Activated CD4-positive, CD25-positive, alpha-beta regulatory T cell treated with anti-CD3 and anti-CD28 coated beads, Interleukin-2, amount 50 U/mL, for 24 hours (primary cell): ENCODE data around the gene ZEB2.

Experiments used
- ATAC-seq, 2 donors: fragments of 150-1000 bp; cut with Tn5 transposase; one replicate each; pipeline ENCODE4 v1.10.0; 2021; ENCODE audit warnings: mild to moderate bottlenecking in 1 of 2, moderate library complexity in 1 of 2

Gene ZEB2

DNA sequence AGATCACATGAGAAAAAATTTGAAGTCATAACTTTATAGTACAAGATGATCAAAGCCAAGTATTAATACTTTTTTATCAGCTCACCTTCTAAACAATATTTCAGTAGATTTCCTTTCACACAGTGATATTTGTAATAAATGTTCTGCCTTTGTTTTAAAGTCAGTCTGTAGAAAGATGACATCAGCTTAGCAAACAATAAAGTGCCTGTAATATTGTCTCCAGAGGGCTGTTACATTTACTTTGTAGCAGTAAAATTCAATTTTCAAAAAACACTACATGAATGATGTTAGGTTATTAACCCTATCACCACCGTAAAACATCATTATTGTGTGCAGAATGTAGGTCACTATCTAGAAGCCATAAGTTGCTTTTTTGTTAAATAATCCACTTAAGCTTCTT is 49.6 kb downstream of the ZEB2 start:
- ATAC-seq = no peak

DNA sequence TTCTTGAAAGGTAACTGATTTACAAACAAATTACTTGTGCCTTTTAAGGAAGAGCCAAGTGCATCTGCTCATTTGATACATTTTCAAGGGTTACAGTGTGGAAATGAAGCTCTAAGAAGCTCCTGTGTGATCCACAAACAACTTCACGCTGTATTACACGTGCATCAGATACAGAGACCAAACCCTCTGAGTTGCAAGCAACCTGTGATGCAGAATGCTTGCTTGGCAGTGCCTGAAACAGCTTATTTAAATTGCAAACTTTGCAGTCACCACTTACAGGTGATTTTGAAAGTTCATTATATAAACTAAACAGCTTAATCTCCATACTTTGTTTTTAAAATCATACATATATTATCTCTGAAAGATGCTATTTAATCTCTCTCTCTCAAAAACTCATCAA is 50.1 kb downstream of the ZEB2 start:
- ATAC-seq = no peak

DNA sequence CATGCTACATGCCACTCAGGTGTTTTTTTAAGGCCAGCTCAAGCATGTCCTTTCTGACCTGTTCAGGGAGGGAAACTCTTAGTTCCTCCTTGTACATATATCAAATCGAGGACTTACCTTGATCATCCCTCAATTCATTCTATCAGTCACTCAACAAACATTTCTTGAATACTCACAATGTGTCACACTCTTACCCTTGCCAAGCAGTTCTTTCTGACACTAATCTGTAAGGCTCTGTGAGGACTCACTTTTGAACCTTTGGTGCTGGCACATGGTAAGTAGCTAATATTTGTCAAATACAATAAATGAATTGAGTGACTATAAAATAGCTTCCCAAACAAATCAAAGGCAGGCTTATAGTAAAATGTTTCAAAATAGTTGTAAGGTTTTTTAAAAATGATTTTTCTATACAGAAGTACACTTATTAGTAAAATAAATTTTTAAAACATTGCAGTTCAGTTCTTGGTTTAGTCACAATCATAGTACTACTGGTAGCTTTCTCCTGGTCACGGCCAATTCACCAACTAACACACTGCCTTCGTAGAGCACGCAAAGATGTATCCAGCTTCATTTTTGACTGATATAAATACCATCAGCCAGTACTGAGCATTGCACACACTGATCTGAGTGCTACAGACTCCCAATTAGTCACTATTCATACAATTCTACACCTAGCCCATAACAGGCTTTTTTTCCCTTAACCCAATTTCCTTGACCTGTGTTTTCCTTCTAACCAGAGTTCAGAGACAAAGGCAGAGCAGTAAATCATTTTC is 50.9 kb downstream of the ZEB2 start:
- ATAC-seq = no peak

DNA sequence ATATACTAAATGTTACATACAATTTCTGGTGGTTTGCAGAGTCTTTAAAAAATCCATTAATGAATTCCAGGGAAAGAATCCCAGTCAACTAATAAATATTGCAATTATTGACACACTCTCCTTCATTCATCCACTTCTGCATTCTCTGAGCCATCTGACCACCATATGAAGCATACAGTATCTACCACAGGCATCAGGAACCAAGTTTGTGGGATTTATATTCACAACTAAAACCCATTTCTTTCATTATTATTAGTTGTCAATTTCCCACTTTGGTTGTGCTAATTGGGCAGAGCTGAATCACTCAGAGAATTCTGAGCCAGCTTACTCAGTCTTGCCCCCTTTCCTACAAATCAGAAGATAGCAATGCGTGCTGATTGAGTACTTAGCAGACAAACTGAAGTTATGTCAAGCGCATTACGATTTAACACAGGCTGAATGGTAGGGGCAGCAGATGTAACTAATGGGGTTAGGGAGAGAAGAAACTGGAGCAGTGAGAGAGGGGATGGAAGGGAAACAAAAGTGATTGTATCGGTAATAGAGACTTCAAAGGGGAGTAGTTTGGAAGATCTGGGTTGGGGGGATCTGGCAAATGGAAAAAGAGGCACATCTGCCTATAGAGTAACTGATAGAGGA is 52.3 kb downstream of the ZEB2 start:
- ATAC-seq = no peak

DNA sequence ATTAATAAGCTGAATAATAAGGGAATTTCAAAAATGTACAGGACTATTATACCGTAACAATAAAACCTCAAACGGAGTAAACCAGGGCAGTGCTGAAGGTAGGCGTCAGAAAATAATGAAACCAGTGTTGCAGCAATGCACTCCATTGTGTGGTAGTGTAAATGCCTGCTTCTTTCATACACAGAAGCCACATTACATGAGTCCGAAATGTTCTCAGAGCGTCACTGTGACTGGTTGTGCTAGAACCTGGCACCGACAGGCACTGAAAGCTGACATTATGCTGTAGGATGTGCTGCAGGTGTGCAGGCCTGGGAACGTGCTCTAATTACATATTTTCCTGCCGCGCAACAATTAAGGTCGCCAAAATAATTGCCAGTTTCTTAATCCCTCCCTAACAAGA is 53.3 kb downstream of the ZEB2 start:
- ATAC-seq = no peak

DNA sequence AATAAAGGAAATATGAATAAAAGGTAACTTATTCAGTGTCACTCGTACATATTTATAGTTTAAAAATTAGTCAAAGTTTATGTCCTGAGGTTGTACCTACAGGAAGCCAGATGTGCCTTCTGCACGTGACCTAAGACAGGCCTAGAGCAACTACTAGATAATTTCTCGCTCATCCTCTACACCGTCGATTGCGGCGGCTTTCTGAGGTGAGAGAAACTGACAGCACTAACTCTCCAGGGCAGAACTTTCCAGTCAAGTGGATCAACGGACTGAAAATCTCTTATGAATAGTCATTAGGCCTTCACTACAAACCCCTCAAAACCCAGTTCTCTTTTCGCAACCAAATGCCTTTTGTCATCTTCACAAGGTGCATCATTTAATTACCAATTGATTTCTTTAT is 54.2 kb downstream of the ZEB2 start:
- no peak for ATAC-seq

DNA sequence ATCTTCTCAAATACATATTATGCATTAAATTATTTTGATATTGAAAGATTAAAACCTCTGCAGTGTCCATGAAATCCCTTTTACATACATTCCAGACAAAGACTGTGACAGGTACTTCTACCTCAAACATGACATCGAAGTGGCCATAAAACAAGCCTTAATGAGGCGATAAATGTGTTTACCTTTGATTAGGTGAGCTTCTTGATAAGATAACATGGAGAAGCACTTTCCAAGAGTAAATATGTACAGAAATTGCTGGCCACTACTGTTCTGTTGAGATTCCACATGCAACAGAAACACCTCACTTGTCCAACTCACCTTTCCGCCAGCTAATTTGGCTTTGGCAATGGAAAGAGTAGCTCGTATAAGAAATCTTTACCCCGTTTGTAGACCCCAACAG is 55.2 kb downstream of the ZEB2 start:
- ATAC-seq = no peak

DNA sequence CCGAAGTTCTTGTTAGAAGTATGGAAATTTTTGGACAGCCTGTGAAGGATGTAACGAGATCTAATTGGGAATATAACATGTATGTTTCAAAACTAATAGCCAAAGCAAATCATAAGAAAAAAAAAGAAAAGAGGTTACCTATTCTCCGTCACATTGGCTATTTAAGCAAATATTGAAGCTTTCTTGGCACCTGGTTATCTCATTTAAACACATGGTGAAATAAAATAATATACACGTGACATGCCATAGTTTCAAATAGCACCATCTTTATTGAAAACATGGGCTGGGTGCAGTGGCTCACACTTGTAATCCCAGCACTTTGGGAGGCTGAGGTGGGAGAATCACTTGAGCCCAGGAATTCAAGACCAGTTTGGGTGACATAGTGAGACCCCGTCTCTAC is 56.7 kb downstream of the ZEB2 start:
- no peak for ATAC-seq

DNA sequence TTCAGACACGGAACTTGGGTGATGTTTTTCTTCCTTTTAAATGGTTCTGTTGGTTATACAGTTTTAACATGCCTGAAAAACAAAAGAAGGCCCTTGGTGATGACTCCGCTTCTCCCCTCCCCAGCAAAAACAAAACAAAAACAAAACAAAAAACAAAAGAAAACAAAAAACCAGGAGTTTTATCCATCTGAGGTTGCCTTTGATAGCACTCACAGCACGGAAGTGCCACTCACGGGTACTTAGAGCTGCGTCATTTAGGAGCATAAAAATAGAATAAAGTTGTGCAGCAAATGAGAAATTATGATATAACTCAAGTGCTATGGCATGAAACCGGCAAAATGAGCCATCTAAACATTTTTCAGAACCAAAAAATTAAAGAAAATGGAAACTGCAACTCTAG is 57.7 kb downstream of the ZEB2 start:
- ATAC-seq = no peak

DNA sequence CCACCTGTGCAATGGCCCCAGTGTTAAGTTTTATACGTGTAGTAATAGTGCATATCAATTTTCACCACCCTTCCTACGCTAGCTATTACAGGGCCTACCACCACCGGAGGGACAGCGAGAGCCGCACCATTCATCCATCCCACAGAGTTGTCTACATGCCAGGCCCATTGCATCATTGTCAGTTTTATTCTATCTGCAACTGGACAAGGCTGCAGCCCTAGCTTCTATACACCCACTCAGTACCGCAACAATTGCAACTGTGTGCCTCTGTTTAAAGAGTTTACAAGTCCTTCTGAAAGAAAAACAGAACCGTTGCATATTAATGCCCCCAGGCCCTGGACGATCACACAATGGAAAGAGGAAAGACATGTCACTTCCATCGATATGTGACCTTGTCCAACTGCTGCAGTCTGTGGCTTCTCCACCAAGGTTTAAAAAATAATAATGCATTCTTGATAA is 58.6 kb downstream of the ZEB2 start:
- no peak for ATAC-seq

DNA sequence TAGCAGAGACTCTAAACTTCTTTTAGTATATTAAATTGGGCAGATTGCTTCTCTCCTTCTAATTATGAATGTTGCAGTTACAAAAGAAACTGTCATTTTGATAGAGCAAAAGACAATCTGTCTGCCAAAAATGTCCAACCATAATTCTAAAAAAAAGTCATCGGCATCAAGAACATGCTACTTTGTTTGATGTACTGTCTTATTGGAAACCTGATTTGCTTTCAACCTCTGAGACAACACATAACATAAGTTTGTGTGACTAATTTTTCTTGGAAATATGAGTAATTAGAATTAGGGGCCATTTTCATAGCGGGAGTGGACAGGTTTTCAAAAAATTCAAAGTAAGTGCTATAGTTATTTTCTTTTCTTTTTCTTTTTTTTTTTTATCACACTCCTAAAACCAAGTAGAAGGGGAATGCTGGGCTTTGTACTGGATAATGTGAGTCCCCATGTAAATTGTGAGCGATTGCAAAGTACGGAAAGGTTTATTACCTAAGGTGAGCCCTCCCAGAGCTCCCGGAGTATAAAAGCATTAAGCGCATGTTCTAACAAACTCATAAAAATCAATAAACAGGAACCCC is 59.1 kb downstream of the ZEB2 start:
- ATAC-seq = no peak

DNA sequence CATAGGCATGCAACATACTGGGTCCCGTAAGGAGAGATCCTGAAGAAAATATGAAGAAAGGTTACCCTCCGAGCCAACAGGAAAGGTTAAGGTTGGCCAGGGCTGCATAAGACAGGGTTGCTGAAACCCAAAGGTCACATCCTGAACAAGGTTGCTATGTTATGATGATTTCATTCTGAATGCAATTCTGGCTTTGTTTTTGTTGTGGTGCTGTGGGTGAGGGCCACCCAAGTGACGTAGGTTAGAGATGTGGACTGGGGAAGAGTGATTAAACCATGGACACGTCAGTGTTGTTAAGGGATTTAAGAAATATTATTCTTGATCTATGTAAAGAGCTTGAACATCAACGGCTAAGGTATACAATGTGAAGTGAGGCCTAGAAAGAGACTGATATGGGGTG is 60.0 kb downstream of the ZEB2 start:
- ATAC-seq = peak; percentile 53 to 62

DNA sequence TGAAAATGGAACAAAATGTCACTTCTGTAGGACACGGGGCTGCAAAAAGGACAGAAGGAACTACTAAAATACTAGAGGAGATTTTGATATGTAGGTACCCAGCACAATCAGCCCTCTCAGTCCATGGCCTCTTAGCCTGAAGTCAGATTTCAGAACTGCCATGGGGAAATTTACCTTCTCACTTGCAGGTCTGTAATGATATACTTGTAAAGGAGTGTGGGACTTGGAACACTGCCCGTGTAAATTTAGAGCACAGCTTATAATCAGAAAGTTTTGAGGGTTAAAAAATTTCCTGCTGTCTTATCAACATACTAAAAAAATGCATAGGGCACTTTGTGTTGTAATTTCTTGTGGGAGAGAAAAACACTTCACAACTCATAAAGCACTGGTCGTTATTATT is 60.6 kb downstream of the ZEB2 start:
- ATAC-seq = no peak

DNA sequence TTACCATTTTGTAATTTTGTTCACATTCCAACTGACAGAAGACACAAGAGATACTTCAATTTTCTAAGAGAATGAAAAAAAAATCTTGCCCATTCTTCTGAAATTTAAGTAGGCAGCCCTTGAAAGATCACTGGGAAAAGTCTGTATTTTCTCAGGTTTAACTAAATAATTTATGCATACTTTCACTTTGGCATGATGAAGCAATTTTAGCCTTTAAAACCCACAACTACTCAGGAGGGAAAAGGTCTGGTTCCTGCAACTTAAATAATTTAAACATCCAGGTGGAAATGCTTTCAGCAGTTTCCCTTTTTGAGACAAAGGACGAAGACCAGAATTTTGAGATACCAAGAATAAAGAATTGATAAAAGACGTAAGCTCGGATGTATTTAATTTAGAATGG is 61.4 kb downstream of the ZEB2 start:
- no peak for ATAC-seq

DNA sequence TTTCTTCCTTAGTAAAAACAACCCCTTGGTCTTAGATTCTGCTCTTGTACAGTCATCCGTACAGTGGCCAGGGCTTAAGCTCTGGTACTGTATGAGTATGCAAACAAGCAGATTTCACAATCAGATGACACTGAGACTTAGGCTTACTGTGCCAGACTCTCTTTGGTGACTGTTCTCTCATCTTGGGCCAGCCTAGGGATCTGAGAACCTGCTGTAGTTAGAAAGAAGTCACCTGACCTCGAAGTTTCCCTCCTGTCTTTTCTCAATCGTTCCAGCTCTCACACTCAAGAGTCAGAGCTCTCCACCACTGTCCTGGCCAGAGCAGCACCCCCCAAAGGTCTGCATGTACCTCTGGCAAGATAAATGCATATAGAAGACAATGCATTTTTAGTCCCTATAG is 63.2 kb downstream of the ZEB2 start:
- ATAC-seq = peak; percentile 41 to 52

DNA sequence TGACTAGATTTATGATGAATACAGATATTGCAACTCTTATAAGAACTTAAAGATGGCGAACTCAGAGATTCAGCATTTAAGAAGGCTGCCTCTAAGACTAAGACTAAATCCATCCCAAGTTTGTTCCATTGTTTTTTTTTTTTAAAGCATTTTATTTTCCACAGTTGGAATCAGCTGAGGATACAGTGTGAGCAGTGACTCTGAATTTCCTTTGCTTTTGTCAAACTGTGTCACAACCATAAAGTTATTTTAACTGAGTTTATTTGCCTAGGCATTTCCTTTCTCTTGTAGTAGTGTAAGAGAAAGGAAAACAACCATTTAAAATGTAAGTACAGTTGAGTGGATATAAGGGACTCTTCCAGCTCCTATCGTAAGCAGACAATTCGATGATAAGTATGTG is 63.9 kb downstream of the ZEB2 start:
- ATAC-seq = no peak

DNA sequence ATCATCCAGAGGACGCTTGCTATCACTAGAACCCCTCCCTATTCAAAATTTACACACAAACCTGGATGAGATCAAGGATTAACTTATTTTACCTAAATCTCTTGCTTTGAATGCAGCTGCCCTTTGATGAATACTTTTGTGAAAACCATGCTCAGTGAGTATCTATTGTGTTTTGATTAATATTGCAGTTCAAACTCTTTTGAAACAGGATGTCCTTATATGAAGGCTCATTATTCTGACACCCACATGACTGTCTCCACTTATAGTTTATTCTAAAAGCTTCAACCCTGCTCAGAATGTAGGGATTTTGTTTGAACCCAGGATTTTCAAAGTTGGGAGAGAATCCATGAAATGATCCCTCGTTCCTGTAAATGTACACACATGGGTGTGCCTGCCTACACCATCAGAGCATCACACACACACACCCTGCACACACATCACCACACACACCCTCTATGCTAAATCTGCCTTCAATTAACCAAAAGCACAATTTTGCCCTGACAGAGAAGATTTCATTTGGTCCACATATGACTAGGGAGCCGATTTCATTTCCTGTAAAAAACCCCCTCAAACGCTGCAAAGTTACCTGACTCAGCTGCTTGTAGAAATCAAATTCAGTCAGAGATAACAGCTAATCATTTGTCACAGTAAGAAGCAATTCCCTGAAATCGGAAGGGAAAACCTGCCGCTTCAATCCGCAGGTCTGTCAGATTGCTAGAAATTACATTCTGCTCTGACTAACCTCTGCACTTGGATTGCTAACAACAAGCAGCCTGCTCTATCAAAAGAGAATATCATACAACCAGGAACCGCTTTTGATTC is 65.2 kb downstream of the ZEB2 start:
- peak; percentile 80 to 85 for ATAC-seq

DNA sequence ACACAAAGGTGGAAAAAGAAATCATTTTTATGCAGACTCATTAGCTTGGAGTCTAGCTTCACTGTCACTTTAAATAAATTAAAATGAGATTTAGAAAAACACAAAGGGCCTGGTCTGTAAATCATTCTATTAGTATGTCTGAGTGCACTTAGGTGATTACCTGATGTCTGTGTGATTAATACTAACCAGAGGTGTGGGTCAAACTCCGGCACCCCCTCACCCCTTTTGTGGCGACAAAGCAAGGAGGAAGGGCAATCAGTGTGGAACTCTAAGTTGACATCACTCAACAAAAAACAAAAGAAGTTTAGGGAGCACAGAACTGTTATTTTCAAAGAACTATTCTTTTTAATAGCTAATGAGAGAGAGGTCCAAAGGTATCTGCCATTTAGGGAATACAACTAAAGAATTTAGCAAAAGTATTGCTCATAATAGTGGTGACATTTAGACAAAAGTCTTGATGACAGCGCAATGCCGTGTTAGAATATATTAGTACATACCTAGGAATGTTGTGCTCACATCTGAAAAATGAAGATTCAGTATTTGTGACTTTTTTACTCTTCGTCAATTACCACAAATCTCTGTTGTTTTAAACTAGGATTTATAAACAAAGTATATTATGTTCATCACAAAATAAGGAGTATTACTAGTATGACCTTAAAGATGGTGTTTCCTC is 66.3 kb downstream of the ZEB2 start:
- no peak for ATAC-seq

DNA sequence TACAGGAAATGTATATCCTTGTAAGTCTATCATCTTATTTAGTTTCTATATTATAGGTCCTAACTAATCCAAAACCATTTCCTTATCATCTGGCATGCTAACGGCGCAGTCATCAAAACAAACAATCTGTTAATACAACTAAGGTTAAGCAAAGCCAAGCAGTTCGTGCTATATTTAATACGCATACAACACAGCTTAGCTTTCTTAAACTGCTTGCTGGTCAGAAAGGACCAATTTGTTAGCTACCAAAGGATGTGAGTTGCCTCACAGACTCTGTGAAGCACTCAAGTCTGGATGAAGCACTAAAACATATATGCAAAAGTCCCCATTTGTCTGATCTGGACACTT is 67.0 kb downstream of the ZEB2 start:
- no peak for ATAC-seq

DNA sequence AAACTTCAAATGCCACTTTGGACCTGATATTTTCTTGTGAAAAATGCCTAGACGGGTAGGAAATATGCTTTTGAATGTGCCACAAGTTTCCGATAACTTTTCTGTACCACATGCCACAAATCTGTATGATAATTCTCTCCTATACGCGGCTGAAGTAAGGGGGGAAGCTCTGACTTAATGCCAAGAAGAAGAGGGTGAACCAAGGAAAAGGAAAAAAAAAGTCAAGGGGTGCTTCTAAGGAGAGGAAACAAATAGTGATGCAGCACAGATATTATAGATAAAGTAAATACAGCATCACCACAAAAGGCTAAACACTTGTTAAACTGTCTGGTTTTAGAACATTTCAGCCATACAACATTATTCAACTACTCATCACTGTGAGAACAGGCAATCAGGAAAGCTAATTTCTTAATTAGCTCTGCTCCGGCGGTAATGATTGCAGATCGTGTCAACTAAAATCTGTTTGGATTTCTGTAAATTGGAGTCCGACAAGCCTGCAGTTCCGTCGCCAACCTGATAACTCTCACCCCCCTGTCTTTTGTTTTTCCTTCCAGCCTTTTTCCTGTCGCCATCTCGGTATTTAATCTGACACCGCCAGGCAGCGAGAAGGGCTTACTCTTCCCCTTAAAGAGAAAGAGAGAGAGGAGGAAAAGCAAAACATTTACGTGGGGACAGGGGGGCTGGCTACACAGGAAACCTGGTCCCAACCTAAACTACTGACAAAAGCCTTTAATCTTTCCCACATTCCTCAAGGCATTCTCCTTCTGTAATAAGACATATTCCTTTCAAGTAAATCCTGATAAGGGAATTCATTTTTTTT is 67.5 kb downstream of the ZEB2 start:
- ATAC-seq = no peak

DNA sequence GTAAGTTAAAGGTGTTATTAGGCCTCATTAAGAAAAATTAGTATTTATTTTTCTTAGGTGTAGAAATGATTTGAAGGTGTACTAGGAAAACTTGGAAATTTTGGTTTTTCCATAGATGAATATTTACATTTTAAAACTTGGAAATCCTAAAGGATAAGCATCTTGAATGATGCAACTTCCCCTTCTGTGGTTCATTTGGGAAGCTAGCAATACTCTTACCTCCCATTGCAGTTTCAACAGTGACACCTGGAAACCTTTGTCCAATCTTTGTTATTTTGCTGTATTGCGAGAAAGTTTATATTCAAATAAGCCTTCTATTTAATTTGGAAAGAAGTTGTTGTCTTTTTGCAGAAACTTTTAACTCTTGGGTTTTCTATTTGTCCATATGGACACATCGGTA is 68.5 kb downstream of the ZEB2 start:
- ATAC-seq = no peak

DNA sequence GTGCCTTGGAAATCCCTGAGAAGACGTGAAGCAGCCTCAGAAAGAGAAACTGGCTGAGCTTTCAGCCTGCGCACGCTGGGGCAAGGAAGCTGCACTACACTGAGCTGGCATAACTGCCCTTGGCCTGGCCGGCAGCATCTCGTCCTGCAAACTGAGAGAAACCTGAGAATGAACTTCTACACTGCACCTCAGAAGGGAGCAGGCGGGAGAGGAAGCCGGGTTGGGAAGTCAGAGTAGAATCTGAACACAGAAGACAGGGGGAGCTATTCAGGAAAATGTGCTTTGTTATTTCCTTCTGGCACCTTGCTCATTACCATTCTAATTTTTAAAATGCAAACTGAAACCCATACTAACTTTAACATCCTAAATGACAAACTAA is 70.9 kb downstream of the ZEB2 start:
- ATAC-seq = peak; percentile 44 to 46
